NK-92 (cell line): ENCODE results near the gene ZHX3.
"Not testable (repeated sequence)": the region's sequence is repeated elsewhere in the genome, so short reads cannot be mapped to it uniquely, and the experiment has no call there.

ENCODE experiments used
- DNase-seq: peaks from one replicate; lab custom pipeline; 2025; ENCODE audit not compliant: unreplicated experiment; lab: John Stamatoyannopoulos, UW

Gene ZHX3

GRCh38 chr20:41137614-41138474, 179.7 kb downstream of the ZHX3 start:
- no peak for DNase-seq

GRCh38 chr20:41136680-41137613, 180.6 kb downstream of the ZHX3 start, which contains the start of gene PLCG1:
Gene PLCG1 (plus strand): TSS chr20:41137543. CDS start chr20:41137642, 99 bp downstream.
- no peak for DNase-seq

- DNase-seq: no peak
Measured at GRCh38 chr20:41135888-41136679, 181.4 kb downstream of the ZHX3 start.

- DNase-seq: no peak
Measured at GRCh38 chr20:41135187-41135887, 182.2 kb downstream of the ZHX3 start.

GRCh38 chr20:41134362-41135186, 183.0 kb downstream of the ZHX3 start:
- no peak for DNase-seq

- no peak for DNase-seq
Measured at GRCh38 chr20:41133709-41134361, 183.7 kb downstream of the ZHX3 start.

GRCh38 chr20:41132388-41132775, 185.1 kb downstream of the ZHX3 start:
- not testable (repeated sequence) for DNase-seq

- no peak for DNase-seq
Measured at GRCh38 chr20:41131594-41132387, 185.7 kb downstream of the ZHX3 start.
